Loucy (cell line): ENCODE data around the gene TRHDE.
"Not testable (repeated sequence)": the region's sequence is repeated elsewhere in the genome, so short reads cannot be mapped to it uniquely, and the experiment has no call there.

Experiments
- H2AFZ ChIP-seq: fragments of 200-600 bp; sonication (generic); 2 replicates; pipeline ENCODE4 v1.6.0; 2016; ENCODE audit warnings: antibody characterized with exemption, mild to moderate bottlenecking, low read length, moderate library complexity
- H3F3A ChIP-seq: fragments of 200-600 bp; 2 replicates; pipeline ENCODE4 v1.6.0; 2016; ENCODE audit warnings: antibody characterized with exemption, low read depth, mild to moderate bottlenecking
- H3K27me3 ChIP-seq: fragments of 200-600 bp; sonication (generic); 2 replicates; pipeline ENCODE4 v1.6.1; 2014; ENCODE audit warnings: low read length, mild to moderate bottlenecking; ENCODE audit not compliant: insufficient read depth, poor library complexity, severe bottlenecking
- H3K36me3 ChIP-seq: fragments of 200-600 bp; sonication (generic); 2 replicates; pipeline ENCODE4 v1.6.1; 2016; ENCODE audit warnings: low read length; ENCODE audit not compliant: insufficient read depth
- H3K4me1 ChIP-seq: fragments of 200-600 bp; sonication (generic); 2 replicates; pipeline ENCODE4 v1.5.1; 2014; ENCODE audit warnings: low read length, mild to moderate bottlenecking; ENCODE audit not compliant: insufficient read depth, poor library complexity, severe bottlenecking
- H3K4me2 ChIP-seq: fragments of 200-600 bp; sonication (generic); 2 replicates; pipeline ENCODE4 v1.6.0; 2014; ENCODE audit warnings: antibody characterized with exemption, low read length, low read depth, mild to moderate bottlenecking; ENCODE audit not compliant: poor library complexity, severe bottlenecking
- H3K4me3 ChIP-seq: fragments of 200-600 bp; sonication (generic); 2 replicates; pipeline ENCODE4 v1.5.1; 2014; ENCODE audit warnings: low read length, mild to moderate bottlenecking, mixed read lengths; ENCODE audit not compliant: poor library complexity, severe bottlenecking
- H3K79me2 ChIP-seq: fragments of 200-600 bp; sonication (generic); 2 replicates; pipeline ENCODE4 v1.6.1; 2014; ENCODE audit warnings: low read length; ENCODE audit not compliant: insufficient read depth
- H3K9ac ChIP-seq: fragments of 200-600 bp; sonication (generic); 2 replicates; pipeline ENCODE4 v1.6.0; 2014; ENCODE audit warnings: mild to moderate bottlenecking, low read depth, low read length, moderate library complexity; ENCODE audit not compliant: poor library complexity, severe bottlenecking
- H3K9me2 ChIP-seq: fragments of 200-600 bp; sonication (generic); replicated peaks from 2 replicates; pipeline ENCODE4 v1.6.1; 2016; ENCODE audit warnings: low read depth, low read length, mixed read lengths
- H3K9me3 ChIP-seq: fragments of 200-600 bp; sonication (generic); 2 replicates; pipeline ENCODE4 v1.6.1; 2014; ENCODE audit warnings: mild to moderate bottlenecking, antibody characterized with exemption, low read length, low read depth; ENCODE audit not compliant: insufficient read depth
- H4K20me1 ChIP-seq: fragments of 200-600 bp; sonication (generic); 2 replicates; pipeline ENCODE4 v1.6.0; 2014; ENCODE audit warnings: antibody characterized with exemption, low read length, mild to moderate bottlenecking; ENCODE audit not compliant: insufficient read depth, poor library complexity, severe bottlenecking
- CTCF ChIP-seq: fragments of 200-600 bp; sonication (generic); conservative IDR thresholded peaks from 2 replicates; pipeline ENCODE4 v1.5.1; 2014; ENCODE audit warnings: mild to moderate bottlenecking, antibody characterized with exemption, low read length
- EZH2phosphoT487 ChIP-seq: fragments of 200-600 bp; IDR thresholded peaks from 2 replicates; pipeline ENCODE4 v1.6.1; 2018; ENCODE audit warnings: antibody characterized with exemption, mild to moderate bottlenecking, moderate library complexity, borderline replicate concordance

The TRHDE gene

DNA sequence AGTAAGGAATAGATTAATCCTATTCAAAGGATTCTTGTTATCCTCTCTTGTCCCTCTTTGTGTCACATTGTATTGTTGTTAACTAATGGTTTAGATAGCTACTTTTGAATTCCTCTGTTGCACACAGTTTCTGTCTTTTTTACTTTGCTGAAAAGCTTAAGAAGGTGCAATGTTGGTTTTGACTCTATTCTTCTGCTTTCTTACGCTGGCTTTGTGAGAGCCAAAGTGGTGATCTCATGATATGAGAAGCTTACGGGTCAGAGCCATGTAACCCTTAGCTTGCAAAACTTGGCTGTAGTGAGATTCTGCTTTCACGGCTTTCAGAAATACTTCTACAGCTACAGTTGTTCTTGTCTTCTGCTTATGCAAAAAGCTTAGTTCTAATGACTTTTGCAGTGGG is 239.7 kb downstream of the TRHDE start:
- no peak overlapping the region for H3K4me2 ChIP-seq
- TF ChIP-seq EZH2phosphoT487 (no peak), CTCF (no peak)
- H4K20me1 ChIP-seq, result no peaks in the 10 kb centered on the region
- no peaks in the 10 kb centered on the region for H3K4me1 ChIP-seq
- H3K36me3 ChIP-seq, result no peaks in the 10 kb centered on the region
- no peak overlapping the region for H3K9ac ChIP-seq
- H3K27me3 ChIP-seq, result no peaks in the 10 kb centered on the region
- no peak overlapping the region for H3K4me3 ChIP-seq
- H3F3A ChIP-seq, result no peaks in the 10 kb centered on the region
- no peaks in the 10 kb centered on the region for H3K9me2 ChIP-seq
- H3K9me3 ChIP-seq, result no peaks in the 10 kb centered on the region
- H2AFZ ChIP-seq, result no peak overlapping the region
- no peaks in the 10 kb centered on the region for H3K79me2 ChIP-seq

DNA sequence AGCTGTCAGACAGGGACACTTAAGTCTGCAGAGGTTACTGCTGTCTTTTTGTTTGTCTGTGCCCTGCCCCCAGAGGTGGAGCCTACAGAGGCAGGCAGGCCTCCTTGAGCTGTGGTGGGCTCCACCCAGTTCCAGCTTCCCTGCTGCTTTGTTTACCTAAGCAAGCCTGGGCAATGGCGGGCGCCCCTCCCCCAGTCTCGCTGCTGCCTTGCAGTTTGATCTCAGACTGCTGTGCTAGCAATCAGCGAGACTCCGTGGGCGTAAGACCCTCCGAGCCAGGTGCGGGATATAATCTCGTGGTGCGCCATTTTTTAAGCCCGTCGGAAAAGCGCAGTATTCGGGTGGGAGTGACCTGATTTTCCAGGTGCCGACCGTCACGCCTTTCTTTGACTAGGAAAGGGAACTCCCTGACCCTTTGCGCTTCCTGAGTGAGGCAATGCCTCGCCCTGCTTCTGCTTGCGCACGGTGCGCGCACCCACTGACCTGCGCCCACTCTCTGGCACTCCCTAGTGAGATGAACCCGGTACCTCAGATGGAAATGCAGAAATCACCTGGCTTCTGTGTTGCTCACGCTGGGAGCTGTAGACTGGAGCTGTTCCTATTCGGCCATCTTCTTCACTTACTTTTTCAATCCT is 248.0 kb downstream of the TRHDE start:
- not testable (repeated sequence) for H2AFZ ChIP-seq, H3K9me3 ChIP-seq, H3K4me2 ChIP-seq, H3K9ac ChIP-seq, H3K27me3 ChIP-seq, H4K20me1 ChIP-seq, H3K4me3 ChIP-seq, H3K79me2 ChIP-seq, H3F3A ChIP-seq, H3K4me1 ChIP-seq, H3K36me3 ChIP-seq, H3K9me2 ChIP-seq

DNA sequence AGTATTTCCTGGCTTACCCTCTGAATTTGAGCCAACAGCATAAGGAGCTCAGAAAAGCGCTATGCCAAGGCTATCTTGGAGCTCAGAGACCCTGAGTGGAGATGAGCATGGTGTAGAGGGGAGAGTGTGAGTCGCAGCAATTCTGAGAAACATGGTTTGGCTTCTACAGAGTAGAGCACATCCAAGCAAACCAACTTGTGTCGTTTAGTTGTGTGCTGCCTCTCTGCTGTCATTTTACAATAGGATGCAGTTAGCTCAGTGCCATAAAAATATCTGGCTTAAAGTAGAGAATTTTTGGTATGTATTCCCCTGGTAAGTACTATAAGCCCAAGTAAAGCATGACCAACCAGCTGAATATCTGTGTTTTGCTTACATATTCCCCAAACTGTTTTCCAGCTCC is 249.2 kb downstream of the TRHDE start:
- H3K9me3 ChIP-seq, result no peaks in the 10 kb centered on the region
- no peaks in the 10 kb centered on the region for H4K20me1 ChIP-seq
- H3K27me3 ChIP-seq, result no peaks in the 10 kb centered on the region
- TF ChIP-seq CTCF, result no peak
- TF ChIP-seq EZH2phosphoT487, result no peak
- H3K4me3 ChIP-seq, result no peak overlapping the region
- H3K9me2 ChIP-seq, result no peaks in the 10 kb centered on the region
- no peak overlapping the region for H3K9ac ChIP-seq
- no peaks in the 10 kb centered on the region for H3K79me2 ChIP-seq
- no peaks in the 10 kb centered on the region for H3F3A ChIP-seq
- no peaks in the 10 kb centered on the region for H3K4me1 ChIP-seq
- no peak overlapping the region for H2AFZ ChIP-seq
- no peak overlapping the region for H3K4me2 ChIP-seq
- no peaks in the 10 kb centered on the region for H3K36me3 ChIP-seq

- Histone ChIP-seq H3K36me3 (no peaks in the 10 kb centered on the region), H3F3A (no peaks in the 10 kb centered on the region), H3K9me2 (no peaks in the 10 kb centered on the region; the same call in 1 of the 2 replicates), H3K79me2 (no peaks in the 10 kb centered on the region), H3K4me3 (no peak overlapping the region), H3K4me2 (no peak overlapping the region), H3K4me1 (no peaks in the 10 kb centered on the region), H3K9ac (no peak overlapping the region), H3K9me3 (no peaks in the 10 kb centered on the region), H3K27me3 (no peaks in the 10 kb centered on the region), H2AFZ (no peak overlapping the region), H4K20me1 (no peaks in the 10 kb centered on the region)
- TF ChIP-seq CTCF (no peak), EZH2phosphoT487 (no peak)
Measured at GRCh38 chr12:72522411-72522810, 250.2 kb downstream of the TRHDE start.
